Measurements from ENCODE around the gene RUNX3.

- TF ChIP-seq CTCF (IDR thresholded peaks at IDR 0.05) (no peak), EZH2 (IDR thresholded peaks at IDR 0.05; ENCODE audit: borderline replicate concordance, insufficient read depth, low read depth, low read length, poor library complexity, severe bottlenecking) (no peak)
Measured at GRCh38 chr1:24929398-24930259, 447 bp downstream of the RUNX3 start.
